Tibial nerve (tissue), 3 donors: ENCODE results near the gene KRTAP10-1.

ENCODE experiments used
- POLR2A ChIP-seq, 2 donors: fragments of 450-650 bp; IDR thresholded peaks; one replicate each; pipeline ENCODE4 v1.6.1; 2017; ENCODE audit warnings: antibody characterized with exemption in 2 of 2, mild to moderate bottlenecking in 2 of 2, moderate library complexity in 2 of 2
- TF ChIP-seq, protein P1 (sequence below), 5 experiments: fragments of 200-600 bp in 3 of 5; fragments of 450-650 bp in 2 of 5; sonication (generic) in 3 of 5; IDR thresholded peaks; one replicate each; pipeline ENCODE4 v1.5.1; 2016 to 2019; ENCODE audit warnings: antibody characterized with exemption in 5 of 5, mild to moderate bottlenecking in 3 of 5, moderate library complexity in 2 of 5

DNA sequence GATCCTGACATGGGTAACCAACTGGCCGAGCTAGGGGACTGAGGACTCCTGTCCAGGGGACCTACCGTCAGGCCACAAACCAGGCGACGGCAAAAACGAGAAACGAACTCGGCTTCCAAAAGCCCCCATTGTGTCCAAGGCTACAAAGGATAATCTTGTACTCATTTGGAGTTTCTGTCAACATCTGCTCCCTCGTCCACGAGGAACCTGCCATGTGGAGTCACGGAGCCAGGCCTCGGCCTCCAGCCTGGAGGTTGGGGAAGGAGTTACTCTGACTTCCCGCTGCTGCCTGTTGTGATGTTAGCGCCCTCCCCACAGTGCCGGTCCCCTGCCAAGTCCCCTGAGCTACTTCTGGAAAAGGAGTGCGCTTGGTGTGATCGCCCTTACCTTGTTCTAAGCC lies 7.3 kb downstream of the KRTAP10-1 start:
- TF ChIP-seq, protein P1, sequence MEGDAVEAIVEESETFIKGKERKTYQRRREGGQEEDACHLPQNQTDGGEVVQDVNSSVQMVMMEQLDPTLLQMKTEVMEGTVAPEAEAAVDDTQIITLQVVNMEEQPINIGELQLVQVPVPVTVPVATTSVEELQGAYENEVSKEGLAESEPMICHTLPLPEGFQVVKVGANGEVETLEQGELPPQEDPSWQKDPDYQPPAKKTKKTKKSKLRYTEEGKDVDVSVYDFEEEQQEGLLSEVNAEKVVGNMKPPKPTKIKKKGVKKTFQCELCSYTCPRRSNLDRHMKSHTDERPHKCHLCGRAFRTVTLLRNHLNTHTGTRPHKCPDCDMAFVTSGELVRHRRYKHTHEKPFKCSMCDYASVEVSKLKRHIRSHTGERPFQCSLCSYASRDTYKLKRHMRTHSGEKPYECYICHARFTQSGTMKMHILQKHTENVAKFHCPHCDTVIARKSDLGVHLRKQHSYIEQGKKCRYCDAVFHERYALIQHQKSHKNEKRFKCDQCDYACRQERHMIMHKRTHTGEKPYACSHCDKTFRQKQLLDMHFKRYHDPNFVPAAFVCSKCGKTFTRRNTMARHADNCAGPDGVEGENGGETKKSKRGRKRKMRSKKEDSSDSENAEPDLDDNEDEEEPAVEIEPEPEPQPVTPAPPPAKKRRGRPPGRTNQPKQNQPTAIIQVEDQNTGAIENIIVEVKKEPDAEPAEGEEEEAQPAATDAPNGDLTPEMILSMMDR (IDR thresholded peaks at IDR 0.05): no peak
- TF ChIP-seq POLR2A (IDR thresholded peaks at IDR 0.05): no peak
